Skin epidermis (tissue), 12 donors: Measurements from ENCODE around the gene PAFAH2.
A peak's percentile ranks its signal among the peaks of the same experiment; 100 is the strongest.

Experiments
- H3K27ac ChIP-seq, 21 experiments: fragments of 200-600 bp; sonication (generic) in 11 of 21; one replicate each; pipeline ENCODE4 v1.5.0; 2020; ENCODE audit warnings: mild to moderate bottlenecking in 3 of 21, inconsistent platforms in 2 of 21, moderate library complexity in 2 of 21
- H3K4me3 ChIP-seq, 7 experiments: fragments of 200-600 bp; sonication (generic) in 2 of 7; one replicate each; pipeline ENCODE4 v1.5.0; 2020; ENCODE audit warnings: inconsistent platforms in 2 of 7, mild to moderate bottlenecking in 2 of 7, moderate library complexity in 1 of 7

PAFAH2 gene

DNA sequence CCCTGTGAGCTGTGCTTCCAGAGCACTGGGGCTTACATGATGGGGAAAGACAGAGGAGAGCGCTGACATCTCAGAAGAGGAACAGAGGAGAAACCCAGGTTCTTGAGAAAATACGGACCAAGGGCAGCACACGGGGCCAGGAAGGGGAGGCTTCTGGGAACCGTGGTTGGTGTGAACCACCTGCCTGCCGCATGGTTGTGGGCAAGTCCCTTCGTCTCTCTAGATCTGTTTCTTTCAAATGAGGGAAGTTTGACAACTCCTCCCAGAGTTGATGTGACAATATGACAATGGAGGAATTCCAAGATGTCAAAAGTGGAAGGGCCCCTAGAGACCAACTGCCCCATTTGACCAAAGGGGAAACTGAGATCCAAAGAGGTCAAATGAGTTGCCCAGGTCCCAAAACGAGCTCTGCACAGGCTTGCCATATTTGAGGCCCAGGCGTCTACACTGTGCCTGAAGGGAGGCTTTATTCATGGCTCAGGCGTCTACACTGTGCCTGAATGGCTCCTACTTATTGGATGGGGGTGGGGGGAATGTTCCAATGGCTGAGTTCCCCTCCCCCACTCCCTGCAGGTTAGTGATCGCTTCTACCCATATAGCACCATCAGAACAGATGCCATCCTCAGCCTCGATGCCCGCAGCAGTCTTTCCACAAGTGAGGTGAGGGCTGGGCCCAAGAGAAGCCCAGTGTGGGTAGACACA lies 34.9 kb upstream of the PAFAH2 start:
- no peak overlapping the region for H3K27ac ChIP-seq

GRCh38 chr1:26031611-26032220 lies 33.9 kb upstream of the PAFAH2 start:
- H3K27ac ChIP-seq = peak overlapping the region in 4 of 21 experiments; percentile 7 to 38 (median 14)
- H3K4me3 ChIP-seq = no peak overlapping the region

More for the DNA sequence above, 34.9 kb upstream of the PAFAH2 start:
- H3K4me3 ChIP-seq = no peak overlapping the region

- peak overlapping the region in 2 of 21 experiments; percentile 7 to 38 for H3K27ac ChIP-seq
- no peak overlapping the region for H3K4me3 ChIP-seq
Observed at GRCh38 chr1:26031196-26031595, 33.3 kb upstream of the PAFAH2 start.

DNA sequence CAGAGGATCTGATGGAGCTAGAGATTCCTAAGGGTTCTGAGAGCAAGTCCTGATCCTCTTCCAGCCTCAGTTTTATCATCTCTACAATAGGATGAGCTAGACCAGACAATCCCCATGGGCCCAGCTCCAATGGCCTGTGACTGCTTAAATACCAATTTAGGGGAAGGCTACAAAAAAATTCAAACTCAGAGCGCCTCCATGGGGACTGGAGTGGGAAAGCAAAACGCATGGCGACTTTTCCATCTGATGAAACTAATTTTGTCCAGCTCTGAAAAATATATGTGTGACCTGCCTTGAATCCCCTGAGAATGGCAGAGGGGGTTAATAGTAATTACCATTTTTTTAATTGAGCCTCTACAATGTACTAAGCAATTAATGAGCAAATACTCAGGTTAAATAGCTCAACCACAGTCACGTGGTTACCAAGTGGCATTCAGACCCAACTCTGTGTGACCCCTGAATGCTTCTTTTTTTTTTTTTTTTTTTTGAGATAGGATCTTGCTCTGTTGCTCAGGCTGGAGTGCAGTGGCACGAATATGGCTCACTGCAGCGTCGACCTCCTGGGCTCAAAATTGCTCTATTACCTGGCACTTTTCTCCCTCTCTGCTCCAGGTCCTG lies 32.1 kb upstream of the PAFAH2 start:
- no peak overlapping the region for H3K27ac ChIP-seq

DNA sequence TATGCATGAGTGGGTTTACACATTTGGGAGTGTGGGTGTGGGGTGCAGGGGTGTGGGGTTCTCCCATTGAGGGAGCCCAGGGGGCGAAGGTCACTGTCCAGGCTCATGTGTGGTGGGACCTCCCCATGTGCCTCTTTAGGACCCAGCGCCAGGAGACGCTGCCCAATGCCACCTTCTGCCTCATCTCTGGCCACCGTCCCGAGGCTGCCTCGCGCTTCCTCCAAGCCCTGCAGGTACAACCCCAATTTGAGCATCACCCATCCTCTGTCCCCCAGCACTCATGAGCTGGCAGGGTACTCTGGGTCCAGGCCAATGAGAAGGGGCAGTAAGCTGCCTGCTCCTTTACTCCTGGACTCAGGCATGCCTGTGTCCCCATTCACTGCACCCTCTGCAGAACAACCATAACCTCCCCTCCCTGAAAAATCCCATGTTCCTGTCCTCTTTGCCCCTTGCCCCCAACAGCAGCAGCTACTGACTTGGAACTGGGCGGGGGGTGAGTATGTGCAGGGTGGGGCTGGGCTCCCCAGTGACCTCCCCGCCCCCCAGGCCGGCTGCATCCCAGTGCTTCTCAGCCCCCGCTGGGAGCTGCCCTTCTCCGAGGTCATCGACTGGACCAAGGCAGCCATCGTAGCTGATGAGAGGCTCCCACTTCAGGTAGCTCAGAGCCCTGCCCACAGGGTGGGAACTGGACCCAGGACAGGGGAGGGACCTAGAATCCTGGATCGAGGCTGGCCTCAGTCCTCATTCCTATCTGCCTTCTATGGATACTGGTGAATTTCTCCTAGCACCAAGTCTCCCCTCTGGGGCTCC lies 31.4 kb upstream of the PAFAH2 start:
- H3K4me3 ChIP-seq = no peak overlapping the region
- no peak overlapping the region for H3K27ac ChIP-seq

More for the DNA sequence above, 32.1 kb upstream of the PAFAH2 start:
- no peak overlapping the region for H3K4me3 ChIP-seq

DNA sequence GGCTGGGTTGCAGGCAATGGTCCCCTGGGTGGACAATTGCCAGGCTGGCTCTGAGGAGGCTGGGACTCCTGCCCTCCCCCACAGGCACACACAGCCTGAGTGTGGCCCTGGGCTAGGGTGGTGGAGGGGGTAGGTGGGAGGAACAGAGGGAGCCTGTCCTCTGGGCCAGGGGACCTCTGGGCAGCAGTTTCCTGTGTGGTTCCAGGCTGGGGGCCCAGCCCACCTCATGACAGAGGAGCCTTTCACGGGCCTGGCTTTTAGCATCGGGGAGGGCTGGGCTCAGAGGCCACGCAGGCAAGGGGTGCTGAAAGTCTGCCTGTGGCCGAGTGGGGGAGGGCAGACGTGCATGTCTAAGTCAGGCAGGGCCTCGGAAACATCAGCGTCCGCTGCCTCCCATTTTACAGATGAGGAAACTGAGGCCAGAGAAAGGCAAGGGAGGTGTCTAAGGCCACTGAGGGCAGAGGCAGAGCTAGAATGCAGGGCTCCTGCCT lies 30.7 kb upstream of the PAFAH2 start:
- Histone ChIP-seq H3K4me3 (no peak overlapping the region), H3K27ac (peak overlapping the region in 1 of 21 experiments; percentile 34)

DNA sequence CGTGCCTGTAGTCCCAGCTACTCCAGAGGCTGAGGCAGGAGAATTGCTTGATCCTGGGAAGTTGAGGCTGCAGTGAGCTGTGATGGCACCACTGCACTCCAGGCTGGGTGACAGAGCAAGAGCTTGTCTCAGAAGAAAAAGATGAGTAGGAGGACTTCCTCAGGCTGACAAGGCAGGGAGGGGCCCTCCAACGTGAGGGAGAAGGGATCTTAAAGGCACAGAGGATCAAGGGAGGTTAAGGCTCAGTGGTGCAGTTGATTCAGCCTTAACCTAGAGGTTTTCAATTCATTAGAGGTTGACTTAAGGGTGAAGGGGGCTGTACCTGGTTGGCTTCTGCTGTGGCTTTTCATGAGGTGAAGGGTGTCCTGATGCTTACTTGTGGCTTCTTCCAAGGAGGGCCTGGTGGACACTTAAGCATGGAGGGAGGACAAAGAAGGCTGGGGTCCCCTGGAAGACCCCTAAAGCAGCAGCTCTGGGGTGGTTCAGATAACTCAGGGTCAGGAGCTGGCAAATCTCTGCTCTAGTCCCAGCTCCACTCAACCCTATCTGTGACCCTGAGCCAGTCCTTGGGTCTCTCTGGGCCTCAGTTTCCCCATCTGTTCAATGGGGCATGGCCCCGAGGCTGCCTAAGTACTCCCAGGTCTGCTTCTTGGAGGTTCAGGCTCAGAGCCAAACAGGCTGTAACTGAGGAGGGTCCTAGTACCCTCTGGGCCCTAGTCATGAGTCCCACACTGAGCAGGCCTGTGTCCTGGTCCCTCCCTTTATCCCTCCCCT lies 30.0 kb upstream of the PAFAH2 start:
- Histone ChIP-seq H3K27ac (peak overlapping the region in 1 of 21 experiments; percentile 34), H3K4me3 (no peak overlapping the region)

DNA sequence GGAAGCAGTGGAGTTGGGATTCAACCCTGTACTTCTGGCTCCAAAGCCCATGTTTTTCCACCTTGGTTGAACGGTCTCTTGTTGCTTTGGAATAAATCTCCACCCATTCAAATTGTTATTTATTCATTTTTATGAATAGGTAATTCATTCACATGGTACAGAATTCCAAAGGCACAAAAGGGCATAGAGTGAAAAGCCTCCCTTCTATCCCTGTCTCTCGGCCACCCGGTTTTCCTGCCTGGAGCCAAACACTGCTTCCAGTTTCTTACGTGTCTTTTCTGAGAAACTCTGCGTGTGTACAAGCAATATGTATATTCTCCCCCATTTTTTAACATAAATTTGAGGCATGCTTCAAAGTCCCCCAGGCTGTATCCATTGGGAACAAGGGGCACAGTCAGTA lies 27.7 kb upstream of the PAFAH2 start:
- peak overlapping the region in 1 of 21 experiments; percentile 62 for H3K27ac ChIP-seq
- H3K4me3 ChIP-seq = no peak overlapping the region

DNA sequence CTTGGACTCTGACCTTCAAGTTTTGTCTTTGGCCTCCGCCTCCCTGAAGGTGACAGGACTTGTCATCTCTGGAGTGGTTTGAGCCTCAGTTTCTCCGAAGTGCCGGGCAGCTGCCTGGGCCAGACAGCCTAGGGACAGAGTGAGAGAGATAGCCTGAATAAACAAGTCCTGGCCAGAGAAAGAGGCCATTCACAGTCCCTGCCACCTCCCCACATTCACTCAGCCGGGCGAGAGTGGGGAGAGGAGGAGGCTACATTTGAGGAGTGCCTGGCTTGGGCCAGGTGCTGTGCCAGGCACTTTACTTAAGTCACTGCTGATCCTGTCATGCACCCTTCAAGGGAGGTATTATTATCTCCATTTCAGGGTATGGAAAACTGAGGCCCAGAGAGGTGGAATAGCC lies 27.2 kb upstream of the PAFAH2 start:
- H3K27ac ChIP-seq = peak overlapping the region in 2 of 21 experiments; percentile 31 to 62
- no peak overlapping the region for H3K4me3 ChIP-seq

DNA sequence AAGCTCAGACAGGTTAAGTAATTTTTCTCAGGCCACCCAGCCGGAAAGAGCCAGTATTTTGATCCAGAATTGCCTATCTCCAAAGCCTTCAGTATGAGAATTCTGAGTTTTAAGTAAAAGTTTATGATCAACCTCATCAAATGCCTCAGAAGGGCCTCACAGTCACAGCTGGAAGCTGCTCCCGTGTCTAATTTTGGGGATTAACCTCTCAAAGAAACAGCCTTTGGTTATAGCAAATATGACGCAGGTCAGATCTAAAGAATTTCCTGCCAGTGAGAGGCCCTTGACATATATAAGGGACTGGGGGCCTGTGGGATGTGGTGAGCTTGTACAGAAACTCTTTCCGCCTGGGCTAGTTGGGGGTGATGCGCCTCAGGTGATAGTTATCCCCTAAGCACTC lies 26.0 kb upstream of the PAFAH2 start:
- Histone ChIP-seq H3K4me3 (no peak overlapping the region), H3K27ac (peak overlapping the region in 1 of 21 experiments; percentile 62)

DNA sequence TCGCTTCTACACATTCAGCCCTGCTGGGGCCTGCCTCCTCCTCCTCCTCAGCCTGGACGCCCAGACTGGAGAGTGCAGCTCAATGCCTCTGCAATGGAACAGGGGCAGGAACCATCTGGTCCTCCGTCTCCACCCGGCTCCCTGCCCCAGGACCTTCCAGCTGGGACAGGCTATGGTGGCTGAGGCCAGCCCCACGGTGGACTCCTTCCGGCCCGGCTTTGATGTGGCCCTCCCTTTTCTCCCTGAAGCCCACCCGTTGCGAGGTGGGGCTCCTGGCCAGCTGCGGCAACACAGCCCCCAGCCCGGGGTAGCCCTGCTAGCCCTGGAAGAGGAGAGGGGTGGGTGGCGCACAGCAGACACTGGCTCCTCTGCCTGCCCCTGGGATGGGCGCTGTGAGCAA lies 25.1 kb upstream of the PAFAH2 start:
- Histone ChIP-seq H3K4me3 (no peak overlapping the region), H3K27ac (peak overlapping the region in 2 of 21 experiments; percentile 10 to 62)

DNA sequence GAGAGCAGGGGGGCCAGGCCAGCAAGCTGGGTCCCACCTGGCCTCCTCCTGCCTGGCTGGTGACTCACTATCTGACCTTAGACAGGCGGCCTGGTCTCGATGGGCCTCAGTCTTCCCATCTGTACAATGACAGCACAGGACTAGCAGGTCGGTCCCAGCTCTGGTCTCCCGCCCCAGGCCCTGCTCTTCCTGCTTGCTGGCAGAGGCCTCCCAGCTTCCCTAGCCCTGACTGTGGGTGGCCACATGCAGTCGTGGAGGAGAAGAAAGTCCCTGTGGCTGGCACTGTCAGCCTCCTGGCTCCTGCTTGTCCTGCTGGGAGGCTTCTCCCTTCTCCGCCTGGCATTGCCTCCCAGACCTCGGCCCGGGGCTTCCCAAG lies 24.5 kb upstream of the PAFAH2 start:
- Histone ChIP-seq H3K27ac (peak overlapping the region in 4 of 21 experiments; percentile 26 to 57 (median 40)), H3K4me3 (no peak overlapping the region)

DNA sequence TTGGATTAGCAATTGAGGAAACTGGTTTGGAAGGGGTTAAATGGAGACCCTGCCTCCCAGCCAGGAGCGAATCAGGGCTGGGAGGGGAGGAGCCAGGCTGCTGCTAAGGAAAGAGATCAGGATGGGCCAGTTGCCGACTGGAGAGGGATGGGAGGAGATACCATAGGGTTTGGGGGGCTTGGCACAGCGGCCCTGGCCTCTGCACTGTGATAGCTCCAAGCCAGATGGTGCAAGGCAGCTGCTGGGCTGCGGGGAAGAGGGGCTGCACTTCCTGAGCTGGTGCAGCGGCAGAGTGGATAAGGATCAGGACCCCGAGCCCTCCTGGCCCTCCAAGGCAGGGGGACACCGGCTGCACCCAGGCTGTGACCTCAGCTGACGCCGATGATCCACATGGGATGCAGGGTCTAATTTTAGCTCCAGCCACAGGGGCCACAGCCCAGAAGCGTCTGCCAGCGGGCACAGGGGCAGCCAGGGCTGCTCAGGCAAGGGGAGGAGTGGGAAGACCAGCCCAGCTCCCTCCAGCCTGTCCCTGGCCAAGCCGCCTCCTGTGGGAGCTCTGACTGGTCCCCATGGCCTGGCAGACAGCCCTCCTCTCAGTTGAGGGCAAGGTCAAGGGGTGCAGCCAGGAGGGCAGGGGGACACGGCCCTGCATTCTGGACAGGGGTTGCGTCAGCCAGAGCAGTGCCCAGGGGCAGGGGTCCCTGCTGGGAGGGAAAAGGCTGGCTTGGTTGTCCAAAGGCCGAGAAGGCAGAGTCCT lies 24.0 kb upstream of the PAFAH2 start, which contains the start of gene EXTL1:
Gene EXTL1 (plus strand): TSS at position 129 of the 757 bp plus-strand sequence. CDS start 872 bp downstream, outside the sequence.
- H3K4me3 ChIP-seq = peak within 1 kb of the TSS in 2 of 7 experiments; percentile 22 to 30

GRCh38 chr1:26020941-26021646 lies 23.2 kb upstream of the PAFAH2 start:
- Histone ChIP-seq H3K4me3 (no peak overlapping the region), H3K27ac (no peak overlapping the region)

More for the DNA sequence above, 24.0 kb upstream of the PAFAH2 start, which contains the start of gene EXTL1:
- H3K27ac ChIP-seq = peak within 1 kb of the TSS in 7 of 21 experiments; percentile 24 to 57 (median 30)

GRCh38 chr1:26020330-26020768 lies 22.5 kb upstream of the PAFAH2 start:
- no peak overlapping the region for H3K27ac ChIP-seq
- no peak overlapping the region for H3K4me3 ChIP-seq

- no peak overlapping the region for H3K27ac ChIP-seq
- H3K4me3 ChIP-seq = no peak overlapping the region
Observed at GRCh38 chr1:26019641-26020315, 21.9 kb upstream of the PAFAH2 start.

GRCh38 chr1:26017606-26018005 lies 19.7 kb upstream of the PAFAH2 start:
- H3K4me3 ChIP-seq = no peak overlapping the region
- H3K27ac ChIP-seq = no peak overlapping the region
